Measurements from ENCODE around the gene PCK2. TPM values are rescaled to one million over a fixed set of nuclear protein-coding genes. Genes with fewer than 3 reads are reported as not detected.

Gene PCK2
- total and polyA plus RNA-seq, 2 donors (not counting 3 experiments of a cell fraction or from before 2014, with no cell fraction given): 23.5 to 24.5 TPM

DNA sequence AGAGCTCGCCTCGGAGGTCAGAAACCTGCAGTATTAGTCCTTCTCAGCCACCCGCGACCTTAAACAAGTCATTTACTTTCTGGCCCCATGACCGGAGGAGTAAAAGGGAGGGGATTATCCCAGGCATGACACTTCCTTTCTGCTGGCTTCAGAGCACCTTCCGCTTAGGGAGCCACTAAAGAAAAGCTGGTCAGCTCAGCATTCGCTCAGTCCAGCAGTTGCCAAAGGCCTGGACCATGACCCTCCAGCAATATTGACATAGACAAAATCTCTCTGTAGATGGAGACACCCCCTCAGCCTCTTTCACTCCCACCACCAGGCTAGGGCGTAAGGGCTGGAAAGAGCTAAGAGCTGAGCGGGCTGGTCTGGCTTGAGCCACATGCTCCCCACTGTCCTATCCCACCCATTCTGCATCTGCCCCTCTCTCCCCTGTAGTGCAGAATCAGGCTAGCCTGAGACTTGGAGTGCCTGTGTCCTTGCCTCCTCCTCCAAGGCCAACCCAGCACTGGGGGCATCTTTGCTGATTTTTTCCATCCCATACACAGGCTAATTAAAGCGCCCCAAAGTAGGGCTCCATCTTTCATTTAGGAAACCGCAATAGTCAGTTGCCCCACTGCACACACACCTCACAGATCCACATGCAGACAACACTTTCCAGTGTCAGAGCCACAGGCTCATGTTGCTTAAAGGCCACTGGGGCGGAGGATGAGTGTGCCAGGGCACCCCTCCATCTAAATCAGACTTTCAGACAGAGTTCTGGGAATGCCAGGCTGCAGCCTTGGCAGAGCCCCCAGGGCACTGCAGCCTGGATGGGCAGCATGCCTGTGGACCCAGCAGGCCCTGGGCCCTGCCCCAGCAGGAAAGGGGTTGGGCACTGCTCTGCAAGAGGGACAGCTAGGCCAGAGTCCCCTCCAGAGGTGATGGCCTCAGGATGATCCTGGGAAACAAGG, 26.7 kb upstream of the PCK2 start:
- Histone ChIP-seq H3K9me1 (replicated peaks; ENCODE audit: control insufficient read depth, extremely low read depth, insufficient read depth, low read length) (no peaks in the 10 kb centered on the region), H3K9me3 (replicated peaks; ENCODE audit: control insufficient read depth, insufficient read depth, low read length) (no peaks in the 10 kb centered on the region), H3K36me3 (ENCODE audit: control insufficient read depth in 2 of 2, extremely low read depth in 1 of 2, insufficient read depth in 2 of 2, low read length in 2 of 2) (no peaks in the 10 kb centered on the region), H3K4me3 (replicated peaks in 1 of 3; ENCODE audit: insufficient read depth in 1 of 3, low read depth in 1 of 3, low read length in 3 of 3) (no peak overlapping the region), H2AFZ (ENCODE audit: low read depth, low read length) (no peak overlapping the region), H3K27me3 (ENCODE audit: control insufficient read depth in 2 of 2, insufficient read depth in 2 of 2, low read length in 2 of 2) (peaks cover 0 to 1% of the 10 kb centered on the region in 2 experiments), H3K27ac (ENCODE audit: insufficient read depth, low read depth, low read length) (no peak overlapping the region), H4K20me1 (replicated peaks; ENCODE audit: control insufficient read depth, extremely low read depth, insufficient read depth, low read length) (no peaks in the 10 kb centered on the region), H3K79me2 (ENCODE audit: control insufficient read depth, insufficient read depth, low read length) (no peaks in the 10 kb centered on the region), H3K4me1 (ENCODE audit: control insufficient read depth, extremely low read depth, insufficient read depth, low read length) (no peaks in the 10 kb centered on the region), H3K4me2 (ENCODE audit: insufficient read depth, low read length) (no peak overlapping the region), H3K9ac (replicated peaks; ENCODE audit: extremely low read depth, insufficient read depth, low read length) (no peak overlapping the region)
- TF ChIP-seq, protein P1, sequence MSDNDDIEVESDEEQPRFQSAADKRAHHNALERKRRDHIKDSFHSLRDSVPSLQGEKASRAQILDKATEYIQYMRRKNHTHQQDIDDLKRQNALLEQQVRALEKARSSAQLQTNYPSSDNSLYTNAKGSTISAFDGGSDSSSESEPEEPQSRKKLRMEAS (IDR thresholded peaks at IDR 0.05; ENCODE audit: insufficient read depth, insufficient read length): no peak
- TF ChIP-seq EZH2 (IDR thresholded peaks at IDR 0.05; ENCODE audit: borderline replicate concordance, low read depth, low read length, severe bottlenecking): no peak
- no peak for TF ChIP-seq MYC (IDR thresholded peaks at IDR 0.05; ENCODE audit: low read depth, low read length)
- no peak for TF ChIP-seq JUN (IDR thresholded peaks at IDR 0.05; ENCODE audit: borderline replicate concordance, insufficient read depth, insufficient read length, low read depth)
- TF ChIP-seq POLR2A (IDR thresholded peaks at IDR 0.05; ENCODE audit: low read depth, low read length): no peak
- TF ChIP-seq, protein P2, sequence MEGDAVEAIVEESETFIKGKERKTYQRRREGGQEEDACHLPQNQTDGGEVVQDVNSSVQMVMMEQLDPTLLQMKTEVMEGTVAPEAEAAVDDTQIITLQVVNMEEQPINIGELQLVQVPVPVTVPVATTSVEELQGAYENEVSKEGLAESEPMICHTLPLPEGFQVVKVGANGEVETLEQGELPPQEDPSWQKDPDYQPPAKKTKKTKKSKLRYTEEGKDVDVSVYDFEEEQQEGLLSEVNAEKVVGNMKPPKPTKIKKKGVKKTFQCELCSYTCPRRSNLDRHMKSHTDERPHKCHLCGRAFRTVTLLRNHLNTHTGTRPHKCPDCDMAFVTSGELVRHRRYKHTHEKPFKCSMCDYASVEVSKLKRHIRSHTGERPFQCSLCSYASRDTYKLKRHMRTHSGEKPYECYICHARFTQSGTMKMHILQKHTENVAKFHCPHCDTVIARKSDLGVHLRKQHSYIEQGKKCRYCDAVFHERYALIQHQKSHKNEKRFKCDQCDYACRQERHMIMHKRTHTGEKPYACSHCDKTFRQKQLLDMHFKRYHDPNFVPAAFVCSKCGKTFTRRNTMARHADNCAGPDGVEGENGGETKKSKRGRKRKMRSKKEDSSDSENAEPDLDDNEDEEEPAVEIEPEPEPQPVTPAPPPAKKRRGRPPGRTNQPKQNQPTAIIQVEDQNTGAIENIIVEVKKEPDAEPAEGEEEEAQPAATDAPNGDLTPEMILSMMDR (IDR thresholded peaks at IDR 0.05; ENCODE audit: extremely low read depth in 1 of 2, insufficient read depth in 1 of 2, low read depth in 1 of 2, low read length in 2 of 2): no peak
- TF ChIP-seq POLR2AphosphoS5 (IDR thresholded peaks at IDR 0.05; ENCODE audit: insufficient read depth, low read depth, low read length): no peak
- no peak for TF ChIP-seq FOS (IDR thresholded peaks at IDR 0.05; ENCODE audit: borderline replicate concordance, insufficient read depth, low read length)
- no peak for TF ChIP-seq GATA2 (IDR thresholded peaks at IDR 0.05; ENCODE audit: insufficient read depth, insufficient read length, low read depth, low read length)
- no peak for DNase-seq (ENCODE audit: low read depth, low spot score)
- POLR2A ChIA-PET: no interaction called here
- dilution Hi-C loops (cut with MboI; ENCODE audit: extremely low pct_ligation_motif_present, low sequenced_read_pairs) (no loop called here), intact Hi-C loops (cut with micrococcal nuclease) (no loop called here)
- FAIRE-seq: no peak
- CTCF ChIA-PET: interaction anchor here (1.3 to 5.5 kb wide), 4 partner anchors 10 to 94 kb away, joined by 4 to 36 read pairs (median 4); partner anchors contain the start of gene IRF9
- BruUV-seq (replicated peaks): no TSS peak
